T-helper 2 cell (primary cell): Measurements from ENCODE around the gene SYMPK.
"Not testable (repeated sequence)": the region's sequence is repeated elsewhere in the genome, so short reads cannot be mapped to it uniquely, and the experiment has no call there.

Source experiments
- DNase-seq, 5 experiments: peaks; one replicate each; pipeline versions ENCODE4 v3.0.0 to v3.0.0-alpha.2; 2012 to 2022

Gene SYMPK

DNA sequence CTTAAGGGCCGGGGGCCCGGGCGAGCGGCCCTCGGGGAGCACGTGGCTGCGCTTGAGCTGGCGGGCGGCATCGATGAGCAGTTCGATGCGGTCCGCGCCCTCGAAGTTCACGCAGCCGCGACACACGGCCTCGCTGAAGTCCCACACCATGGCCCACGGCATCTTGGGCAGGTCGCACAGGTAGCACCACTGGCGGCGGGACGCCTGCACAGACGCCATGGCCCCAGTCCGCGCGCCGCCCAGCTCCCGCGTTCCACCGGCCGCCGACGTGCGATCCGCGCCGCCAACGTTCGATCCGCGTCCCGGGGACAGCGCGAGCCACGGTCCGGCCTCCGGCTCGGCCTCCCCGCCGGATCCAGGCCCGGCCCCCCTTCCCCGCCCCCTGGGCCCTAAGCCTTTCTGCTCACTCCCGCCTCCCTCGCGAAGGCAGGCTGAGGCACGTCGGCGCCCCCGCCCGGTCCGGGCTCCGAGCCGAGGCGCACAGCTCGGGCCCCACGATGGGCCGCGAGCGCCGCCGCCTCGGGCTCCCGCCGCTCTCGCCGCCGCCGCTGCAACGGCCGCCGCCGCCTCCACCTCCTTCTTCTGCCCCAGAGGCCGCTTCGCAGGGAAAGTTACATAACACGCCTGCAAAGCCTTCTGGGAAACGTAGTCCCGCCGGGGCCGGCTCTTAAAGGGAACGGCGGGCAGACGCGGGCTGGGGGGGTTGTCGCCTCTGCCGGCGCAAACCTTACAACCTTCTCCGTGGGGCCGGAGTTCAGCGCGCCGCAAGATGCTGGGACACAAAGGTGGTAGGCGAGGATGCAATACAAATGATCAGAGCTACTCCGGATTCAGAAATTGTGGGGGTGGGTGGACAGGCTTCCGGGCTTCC, 22.8 kb upstream of the SYMPK start, which contains the start of gene IRF2BP1:
Gene IRF2BP1, minus strand, starts transcription at position 586 of the 871 bp plus-strand sequence. Its CDS starts 367 bp downstream, at position 219.
- DNase-seq = peak; percentile 72 to 94 (median 86)

DNA sequence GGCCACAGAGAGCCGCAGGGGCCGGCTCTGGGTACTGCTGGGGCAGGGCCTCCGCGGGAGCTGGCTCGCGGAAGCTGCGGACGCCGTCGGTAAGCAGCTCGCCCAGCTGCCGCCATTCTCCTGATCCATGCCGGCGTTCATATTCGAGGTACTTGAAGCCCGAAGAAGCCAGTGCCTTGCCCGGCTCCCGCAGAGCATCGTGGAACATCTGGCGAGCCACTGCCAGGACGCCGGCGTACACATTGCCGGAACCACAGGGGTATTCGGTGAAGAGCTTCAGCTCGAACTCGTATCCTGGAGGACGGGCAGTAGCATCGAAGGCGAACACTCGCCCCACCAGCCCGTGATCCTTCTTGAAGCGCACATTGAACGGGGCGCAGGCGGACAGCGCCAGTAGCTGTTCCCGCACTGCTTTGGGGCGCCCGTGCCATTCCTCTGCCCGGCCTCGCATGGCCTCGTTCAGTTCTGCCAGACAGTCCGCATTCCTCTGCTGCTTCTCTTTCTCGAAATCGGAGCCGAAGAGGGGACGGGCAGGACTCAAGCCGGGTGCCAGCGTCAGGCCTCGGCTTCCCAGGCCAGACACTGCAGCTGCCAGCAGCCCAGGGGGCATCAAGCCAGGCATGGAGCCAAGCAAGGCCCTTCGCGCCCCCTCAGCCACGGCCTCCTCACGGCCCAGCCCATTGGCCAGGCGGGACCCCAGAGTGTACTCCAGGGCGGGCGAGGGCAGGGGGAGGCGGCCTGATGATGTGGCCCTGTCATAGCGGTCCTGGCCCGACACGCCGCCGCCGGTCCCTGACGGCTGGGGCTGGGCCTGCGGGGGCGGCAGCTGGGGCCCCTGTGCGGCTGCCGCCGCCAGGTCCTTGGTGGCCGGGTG, 22.0 kb upstream of the SYMPK start:
- DNase-seq = no peak

DNA sequence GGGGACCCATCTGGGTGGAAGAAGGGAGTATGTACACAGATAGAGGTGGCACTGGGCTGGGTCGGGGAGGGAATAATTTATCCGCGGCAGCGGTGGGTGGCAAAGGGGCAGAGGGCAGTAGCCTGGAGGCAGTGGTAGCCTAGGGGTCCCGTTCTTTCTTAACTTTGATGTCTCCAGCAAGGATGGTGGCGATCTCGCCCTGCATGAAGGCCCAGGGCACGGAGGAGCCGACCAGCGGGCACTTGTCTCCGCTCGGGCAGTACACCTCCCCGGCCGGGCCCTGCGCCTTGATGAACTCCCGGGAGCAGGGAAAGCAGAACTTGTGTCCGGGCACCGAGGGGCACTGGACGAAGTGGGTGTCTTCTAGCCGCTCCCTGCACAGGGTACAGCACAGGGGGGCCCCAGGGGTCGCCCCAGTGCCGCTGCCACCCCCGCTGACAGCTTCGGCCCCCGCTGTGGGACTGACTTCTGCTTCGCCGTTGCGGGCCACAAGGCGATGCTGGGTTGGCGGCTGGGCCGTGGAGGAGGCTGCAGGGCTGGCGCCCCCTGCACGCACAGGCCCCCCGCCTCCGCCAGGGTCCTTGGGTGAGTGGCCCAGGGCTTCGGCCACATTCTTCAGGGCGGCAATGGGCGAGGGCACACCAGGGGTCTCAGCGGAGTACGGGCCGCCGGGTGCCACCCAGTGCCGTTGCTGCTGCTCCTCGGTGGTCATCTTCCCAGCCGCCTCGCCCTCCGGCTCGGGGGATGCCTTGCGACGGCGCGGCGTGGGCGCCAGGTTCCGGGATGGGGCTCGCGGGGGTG, 21.1 kb upstream of the SYMPK start:
- no peak for DNase-seq

DNA sequence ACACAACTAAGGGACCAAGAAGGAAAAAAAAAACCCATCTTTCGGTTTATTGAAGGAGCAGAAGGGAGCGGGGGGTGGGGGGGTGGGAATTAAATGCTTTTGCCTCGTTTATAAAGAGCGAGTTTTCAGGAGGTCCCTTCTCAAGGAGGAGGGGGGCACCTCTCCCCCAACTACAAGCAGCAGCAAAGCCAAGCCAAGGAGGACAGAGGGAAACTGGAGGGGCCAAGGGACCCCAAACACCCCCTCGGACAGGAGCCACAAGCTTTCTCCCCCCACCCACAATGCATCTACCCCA, 20.6 kb upstream of the SYMPK start:
- no peak for DNase-seq

DNA sequence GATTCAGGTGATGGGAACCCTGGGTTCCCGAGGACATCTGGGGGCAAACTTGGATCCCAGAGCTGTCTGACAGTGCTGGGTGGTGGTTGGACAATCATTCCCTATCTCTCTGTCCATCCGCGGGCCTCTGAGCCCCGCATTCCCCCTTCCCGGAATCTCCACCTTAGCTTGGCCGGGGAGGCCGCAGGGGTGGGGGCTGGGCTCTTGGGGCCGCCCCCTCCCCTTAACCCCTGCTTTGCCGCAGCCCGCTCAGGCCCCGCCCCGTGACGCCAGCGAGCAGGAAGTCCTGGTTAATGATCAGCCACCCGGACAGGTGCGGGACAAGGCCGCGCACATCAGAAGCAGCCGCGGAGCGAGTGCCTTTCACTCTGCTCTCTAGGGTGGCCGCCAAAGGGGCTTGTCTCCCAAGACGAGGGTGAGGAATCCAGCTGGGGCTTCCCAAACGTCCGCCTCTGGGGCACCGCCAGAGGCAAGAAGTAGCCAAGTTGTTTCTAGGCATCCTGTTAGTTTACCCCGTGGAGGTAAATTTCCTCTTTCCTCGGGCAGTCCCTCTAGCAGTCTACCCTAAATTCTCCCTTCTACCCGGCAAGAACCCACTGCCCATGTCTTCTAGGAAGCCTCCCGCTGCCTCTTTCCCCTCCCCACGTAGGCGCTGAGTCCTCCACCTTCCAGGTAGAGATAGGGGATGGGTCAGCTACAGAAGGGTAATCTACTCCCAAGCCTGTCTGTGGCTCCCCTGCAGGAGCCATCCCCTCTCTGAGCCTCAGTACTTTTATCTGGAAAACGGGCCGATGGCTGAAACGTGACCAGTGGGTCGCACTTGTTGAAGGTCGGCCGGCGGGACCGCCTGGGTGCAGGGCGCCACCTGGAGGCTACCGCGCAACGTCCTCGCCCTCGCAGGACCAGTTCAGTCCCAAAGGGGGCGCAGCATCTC, 20.0 kb upstream of the SYMPK start:
- DNase-seq = peak; percentile 65 to 83 (median 77)

DNA sequence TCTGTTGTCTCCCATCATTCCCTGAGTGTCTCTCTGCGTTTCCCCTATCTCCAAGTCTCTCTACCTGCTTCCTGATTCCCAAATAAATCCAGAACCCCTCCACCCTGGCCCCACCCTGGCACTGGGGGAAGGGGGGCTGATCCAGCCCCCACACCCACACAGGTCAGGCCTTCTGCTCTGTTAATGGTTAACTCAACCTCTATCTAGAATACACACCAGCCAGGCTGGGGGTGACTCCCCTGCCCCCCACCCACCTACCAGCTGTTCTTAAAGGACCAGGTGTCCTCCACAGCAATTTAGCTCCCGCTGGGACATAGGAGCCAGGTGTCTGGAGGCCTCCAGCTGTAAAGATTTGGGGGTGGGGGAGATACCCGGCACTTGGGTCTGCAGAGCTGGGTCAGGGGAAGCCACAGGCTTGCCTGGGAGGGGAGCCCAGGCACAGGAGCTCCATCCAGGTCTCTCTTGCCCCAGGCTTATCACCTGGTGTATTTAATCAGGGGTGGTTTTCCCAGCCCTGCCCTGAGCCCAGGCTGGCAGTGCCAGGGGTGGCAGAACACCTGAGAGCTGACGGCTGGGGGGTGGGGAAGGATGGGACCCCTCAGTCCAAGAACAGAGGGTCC, 19.1 kb upstream of the SYMPK start:
- DNase-seq = no peak

DNA sequence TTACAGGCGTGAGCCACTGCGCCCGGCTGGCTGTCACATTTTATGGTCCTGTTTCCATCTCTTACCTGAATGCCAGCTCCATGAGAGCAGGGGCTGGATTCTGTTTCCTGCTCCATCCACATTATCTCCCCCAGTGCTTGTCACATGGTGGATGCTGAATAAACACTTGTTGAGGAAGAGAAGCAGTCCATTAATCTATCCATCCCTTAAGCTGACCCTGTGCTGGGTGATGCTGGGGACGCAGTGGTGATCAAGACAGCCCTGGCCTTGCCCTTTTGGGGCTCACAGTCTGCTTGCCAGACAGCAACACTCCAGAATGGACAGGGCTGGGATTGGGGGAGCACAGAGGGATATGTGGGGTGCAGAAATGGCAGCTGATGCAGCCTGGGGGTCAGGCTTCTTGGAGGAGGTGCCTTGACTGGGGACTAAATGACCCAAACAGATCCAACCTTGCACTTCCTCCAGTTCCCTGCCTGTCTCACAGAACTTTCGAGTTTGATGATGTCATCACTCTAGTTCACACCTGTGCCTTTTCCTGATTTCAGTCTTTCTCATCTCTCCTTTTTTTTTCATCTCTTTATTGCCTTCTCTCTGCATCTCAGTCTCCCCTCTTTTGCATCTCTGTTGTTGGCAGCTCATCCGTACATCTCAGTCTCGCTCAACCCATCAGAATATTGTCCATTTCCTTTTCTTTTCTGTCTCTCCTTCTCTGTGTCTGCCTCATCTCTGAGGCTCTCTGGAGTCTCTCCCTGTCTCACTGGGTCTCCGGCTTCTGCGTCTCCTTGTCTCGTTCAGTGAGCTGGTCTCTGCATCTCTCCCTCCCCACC, 18.3 kb upstream of the SYMPK start:
- no peak for DNase-seq

DNA sequence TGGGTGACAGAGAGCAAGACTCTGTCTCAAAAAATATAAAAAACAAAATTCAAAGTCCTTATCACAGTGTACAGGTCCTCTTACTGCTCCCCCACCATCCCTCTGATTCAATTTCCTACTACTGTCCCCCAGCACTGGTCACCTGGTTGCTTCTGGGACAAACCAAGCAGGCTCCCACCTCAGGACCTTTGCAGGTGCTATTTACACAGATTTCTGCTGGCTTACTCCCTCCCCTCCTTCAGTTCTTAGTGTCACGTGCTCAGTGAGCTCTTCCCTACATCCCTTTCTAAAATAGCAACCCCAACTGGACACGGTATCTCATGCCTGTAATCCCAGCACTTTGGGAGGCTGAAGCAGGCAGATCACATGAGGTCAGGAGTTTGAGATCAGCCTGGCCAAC, 17.0 kb upstream of the SYMPK start:
- no peak for DNase-seq

DNA sequence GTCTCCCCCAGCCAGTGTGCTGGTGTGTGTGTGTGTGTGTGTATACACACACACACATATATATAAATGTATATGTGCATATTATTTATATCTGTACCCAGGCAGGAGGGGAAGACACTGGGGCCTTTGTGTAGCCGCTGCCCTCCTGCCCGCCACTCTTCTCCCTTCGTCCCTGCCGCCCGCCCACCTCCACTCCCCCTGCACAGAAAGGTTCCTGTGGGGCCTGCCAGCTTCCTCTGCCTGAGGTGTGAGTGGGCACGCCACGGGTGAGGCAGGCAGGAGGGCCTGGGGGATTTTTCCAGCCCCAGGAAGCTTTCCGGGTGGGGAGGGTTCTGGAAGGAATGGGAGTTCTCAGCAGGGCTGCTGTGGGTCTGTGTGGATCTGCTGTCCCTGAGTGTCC, 16.1 kb upstream of the SYMPK start:
- DNase-seq = no peak

DNA sequence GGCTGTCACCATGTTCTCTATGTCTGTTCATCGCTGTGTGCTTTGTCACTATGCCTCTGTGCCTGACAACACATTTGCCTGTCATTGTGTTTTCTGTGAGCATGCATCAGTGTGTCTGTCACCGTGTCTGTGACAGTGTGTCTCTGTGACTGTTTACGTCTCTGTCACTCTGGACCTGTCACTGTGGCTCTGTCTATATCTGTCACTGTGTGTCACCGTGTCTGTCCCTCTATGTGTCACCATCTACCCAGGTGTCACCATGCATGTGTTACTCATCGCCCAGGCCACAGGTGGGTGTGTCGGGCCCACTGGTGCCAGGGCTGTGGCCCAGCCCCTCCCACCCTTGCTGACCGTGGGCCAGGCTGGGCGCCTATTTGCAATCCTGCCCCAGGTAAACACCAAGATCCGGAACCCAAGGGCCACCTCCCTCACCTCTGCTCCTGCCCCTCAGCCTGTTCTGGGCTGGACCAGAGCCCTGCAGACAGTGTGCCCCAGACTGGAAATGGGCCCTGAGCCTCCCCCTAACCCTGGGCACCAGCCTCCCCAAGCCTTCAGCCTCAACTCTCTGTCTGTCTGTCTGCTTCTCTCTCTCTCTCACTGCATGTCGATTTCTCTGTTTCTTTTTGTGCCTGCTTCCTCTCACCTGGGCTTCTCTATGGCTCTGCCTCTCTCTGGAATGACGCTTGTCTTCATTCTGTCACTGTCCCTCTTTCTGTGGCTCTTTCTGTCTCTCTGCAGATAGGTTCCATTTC, 15.3 kb upstream of the SYMPK start:
- DNase-seq = no peak

DNA sequence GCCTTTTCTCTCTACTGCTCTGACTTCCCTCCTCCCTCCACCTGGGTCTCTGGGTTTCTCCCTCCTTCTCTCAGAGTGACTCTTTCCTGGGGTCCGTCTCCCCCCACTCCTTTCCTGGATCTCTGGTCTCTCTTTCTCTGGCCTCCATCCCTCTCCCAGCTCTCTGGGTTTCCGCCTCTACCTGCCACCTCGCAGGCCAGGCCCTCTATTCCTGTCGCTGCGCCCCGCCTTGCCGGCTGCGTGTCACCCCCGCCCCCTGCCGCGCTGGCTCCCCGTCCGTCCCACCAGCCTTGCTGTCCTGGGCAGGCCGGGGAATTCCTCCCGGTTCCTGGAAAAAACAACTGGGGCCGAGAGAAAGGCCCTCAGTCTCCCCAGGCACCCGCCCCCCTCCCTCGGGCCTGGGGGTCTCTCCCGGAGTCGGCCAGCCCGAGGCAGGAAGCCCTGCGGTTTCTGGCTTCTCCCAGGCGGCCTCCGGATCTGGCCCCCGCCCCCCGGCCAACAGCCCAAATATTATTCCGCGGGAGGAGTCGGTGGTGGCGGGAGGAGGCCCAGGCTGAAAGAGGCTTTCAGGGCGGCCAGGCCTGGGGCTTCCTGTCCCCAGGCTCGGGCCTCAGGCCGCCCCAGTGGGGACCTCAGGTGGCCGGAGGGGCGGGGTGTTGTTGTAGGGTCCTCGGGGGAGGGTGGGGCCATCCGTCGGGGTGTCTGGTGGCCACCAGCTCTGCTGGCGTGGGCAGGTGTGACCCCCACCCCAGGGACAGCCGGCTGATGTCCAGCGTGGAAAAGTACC, 13.7 kb upstream of the SYMPK start:
- peak in 1 of 5 experiments; percentile 27 for DNase-seq

DNA sequence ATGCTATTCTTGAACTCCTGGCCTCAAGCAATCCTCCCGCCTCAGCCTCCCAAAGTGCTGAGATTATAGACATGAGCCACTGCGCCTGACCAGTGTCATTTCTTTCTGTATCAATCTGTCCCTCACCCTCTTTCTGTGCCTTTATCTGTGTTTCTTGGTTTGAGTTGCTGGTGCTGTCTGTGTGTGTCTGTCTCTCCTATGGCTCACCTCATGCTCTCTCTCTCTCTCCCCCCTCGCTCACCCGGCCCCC, 13.1 kb upstream of the SYMPK start:
- peak in 1 of 5 experiments; percentile 61 for DNase-seq

DNA sequence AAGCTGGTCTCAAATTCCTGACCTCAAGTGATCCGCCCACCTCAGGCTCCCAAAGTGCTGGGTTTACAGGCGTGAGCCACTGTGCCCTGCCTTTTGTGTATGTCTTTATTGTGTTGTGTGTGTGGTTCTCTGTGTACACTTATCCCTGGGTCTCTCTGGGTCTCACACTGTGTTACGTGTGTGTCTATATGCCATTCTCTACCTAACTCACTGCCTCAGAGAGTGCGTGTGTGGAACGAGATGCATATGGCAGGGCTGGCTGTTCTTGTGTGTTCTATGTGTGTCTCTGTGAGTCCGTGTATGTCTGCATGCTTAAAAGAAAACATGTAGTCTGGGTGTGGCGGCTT, 11.6 kb upstream of the SYMPK start:
- DNase-seq = no peak

DNA sequence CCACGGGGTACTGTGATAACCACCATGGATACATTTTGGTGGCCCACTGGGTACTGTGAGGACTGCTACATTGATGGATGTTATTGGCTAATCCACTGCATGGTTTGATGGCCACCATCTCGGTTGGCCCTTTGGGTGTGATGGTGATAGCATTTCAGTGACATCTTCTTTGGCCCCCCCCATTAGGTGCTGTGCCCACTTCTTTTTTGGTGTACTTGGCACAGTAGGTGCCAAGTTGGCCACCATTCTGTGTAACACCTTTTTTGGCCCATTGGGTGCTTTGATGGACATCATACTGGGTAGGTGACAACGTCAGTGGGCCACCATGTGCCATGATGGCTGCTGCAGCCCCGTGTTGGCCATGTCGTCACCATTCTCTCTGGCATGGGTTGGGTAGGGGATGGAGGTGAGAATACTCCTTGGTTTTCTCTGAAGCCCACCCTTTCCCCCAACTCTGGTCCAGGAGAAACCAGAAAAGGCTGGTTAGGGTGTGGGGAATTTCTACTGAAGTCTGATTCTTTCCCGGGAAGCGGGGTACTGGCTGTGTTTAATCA, 10.3 kb upstream of the SYMPK start:
- DNase-seq = no peak

DNA sequence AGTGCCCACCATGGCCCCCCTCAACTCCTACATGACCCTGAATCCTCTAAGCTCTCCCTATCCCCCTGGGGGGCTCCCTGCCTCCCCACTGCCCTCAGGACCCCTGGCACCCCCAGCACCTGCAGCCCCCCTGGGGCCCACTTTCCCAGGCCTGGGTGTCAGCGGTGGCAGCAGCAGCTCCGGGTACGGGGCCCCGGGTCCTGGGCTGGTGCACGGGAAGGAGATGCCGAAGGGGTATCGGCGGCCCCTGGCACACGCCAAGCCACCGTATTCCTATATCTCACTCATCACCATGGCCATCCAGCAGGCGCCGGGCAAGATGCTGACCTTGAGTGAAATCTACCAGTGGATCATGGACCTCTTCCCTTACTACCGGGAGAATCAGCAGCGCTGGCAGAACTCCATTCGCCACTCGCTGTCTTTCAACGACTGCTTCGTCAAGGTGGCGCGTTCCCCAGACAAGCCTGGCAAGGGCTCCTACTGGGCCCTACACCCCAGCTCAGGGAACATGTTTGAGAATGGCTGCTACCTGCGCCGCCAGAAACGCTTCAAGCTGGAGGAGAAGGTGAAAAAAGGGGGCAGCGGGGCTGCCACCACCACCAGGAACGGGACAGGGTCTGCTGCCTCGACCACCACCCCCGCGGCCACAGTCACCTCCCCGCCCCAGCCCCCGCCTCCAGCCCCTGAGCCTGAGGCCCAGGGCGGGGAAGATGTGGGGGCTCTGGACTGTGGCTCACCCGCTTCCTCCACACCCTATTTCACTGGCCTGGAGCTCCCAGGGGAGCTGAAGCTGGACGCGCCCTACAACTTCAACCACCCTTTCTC, 9.4 kb upstream of the SYMPK start:
- DNase-seq = no peak

DNA sequence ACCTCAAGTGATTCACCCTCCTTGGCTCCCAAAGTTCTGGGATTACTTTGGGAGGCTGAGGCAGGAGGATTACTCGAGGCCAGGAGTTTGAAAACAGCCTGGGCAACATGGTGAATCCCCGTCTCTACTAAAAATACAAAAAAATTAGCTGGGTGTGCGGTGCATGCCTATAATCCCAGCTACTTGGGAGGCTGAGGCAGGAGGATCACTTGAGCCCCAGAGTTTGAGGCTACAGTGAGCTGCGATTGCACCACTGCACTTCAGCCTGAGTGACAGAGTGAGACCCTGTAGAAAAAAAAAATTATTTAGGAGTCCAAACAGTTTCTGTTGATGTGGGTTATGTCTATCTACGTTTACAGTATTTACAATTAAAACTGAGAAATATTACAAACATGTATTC, 7.9 kb upstream of the SYMPK start:
- DNase-seq = no peak

DNA sequence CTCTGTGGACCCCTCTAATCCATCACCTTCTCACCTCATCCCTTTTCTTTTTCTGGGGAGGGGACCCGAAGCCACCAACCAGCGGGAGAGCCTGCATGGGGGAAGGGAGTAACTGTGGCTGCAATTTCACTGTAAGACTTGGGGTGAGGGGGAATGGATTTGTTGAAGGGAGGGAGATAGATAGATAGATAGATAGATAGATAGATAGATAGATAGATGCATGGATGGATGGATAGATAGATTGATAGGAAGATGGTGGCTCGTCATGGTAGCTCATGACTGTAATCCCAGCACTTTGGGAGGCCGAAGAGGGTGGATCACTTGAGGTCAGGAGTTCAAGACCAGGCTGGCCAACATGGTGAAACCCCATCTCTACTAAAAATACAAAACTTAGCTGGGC, 4.3 kb upstream of the SYMPK start:
- DNase-seq = not testable (repeated sequence)
